Measurements from ENCODE around the gene TESK2. TPM values are rescaled to one million over a fixed set of nuclear protein-coding genes. Genes with fewer than 3 reads are reported as not detected.

TESK2 gene
- total and polyA plus RNA-seq, 2 of the 13 experiments (the other 11 are each of a cell fraction or from before 2014, with no cell fraction given), result 5.5 to 9.6 TPM

DNA sequence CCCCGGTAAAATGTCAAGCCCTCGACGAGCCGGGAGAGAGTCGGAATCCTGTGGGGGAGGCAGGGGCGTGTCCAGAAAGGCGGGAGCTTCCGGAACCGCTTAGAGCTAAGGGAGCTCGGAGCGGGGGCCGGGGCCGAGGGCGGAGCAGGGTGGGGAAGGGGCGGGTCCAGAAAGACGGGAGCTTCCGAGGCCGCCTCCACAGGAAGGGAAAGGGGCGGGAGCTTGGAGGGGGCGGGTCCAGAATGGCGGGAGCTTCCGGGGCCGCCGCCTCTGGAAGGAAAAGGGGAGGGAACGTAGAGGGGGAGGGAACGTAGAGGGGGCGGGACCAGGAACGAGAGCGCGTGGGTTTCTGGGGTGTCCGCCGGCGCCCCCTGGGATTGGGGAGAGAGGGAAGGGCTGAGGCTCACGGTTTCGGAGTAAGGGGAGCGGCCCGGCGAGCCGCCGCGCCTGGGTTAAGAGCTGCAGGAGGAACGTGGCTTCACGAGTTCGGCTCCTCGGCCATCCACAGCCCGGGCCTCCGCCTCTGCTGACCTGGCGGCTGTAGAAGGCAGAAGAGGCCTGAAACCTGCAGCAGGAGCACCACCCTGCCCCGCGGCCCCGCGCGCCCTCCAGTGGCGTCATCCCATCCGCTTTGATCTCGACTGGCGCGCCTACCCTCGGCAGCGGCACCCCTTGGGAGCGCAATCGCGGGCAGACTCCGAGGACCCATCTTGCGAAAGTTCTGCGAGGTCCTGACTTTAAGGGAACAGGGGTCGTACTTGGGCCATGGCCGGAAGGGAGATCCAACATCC is 187.2 kb downstream of the TESK2 start (continued):
- TF ChIP-seq SRSF1 (optimal IDR thresholded peaks at IDR 0.05; ENCODE audit: low read depth, low read length) (peak; percentile 23), ZBTB7B (CRISPR knock-in tag; IDR thresholded peaks at IDR 0.05) (no peak; the same call in 1 of the 2 replicates), ARNTL (CRISPR knock-in tag; IDR thresholded peaks at IDR 0.05) (no peak; the same call in 1 of the 2 replicates), ZSCAN31 (CRISPR knock-in tag; IDR thresholded peaks at IDR 0.05; ENCODE audit: low read depth) (peak; percentile 61), ZSCAN5A (CRISPR knock-in tag; IDR thresholded peaks at IDR 0.05; ENCODE audit: borderline replicate concordance) (peak; percentile 50; the same call in 1 of the 2 replicates), GATAD2A (CRISPR knock-in tag; IDR thresholded peaks at IDR 0.05) (no peak; the same call in 1 of the 2 replicates), DMAP1 (CRISPR knock-in tag; IDR thresholded peaks at IDR 0.05) (peak; percentile 79), SMAD1 (CRISPR knock-in tag; IDR thresholded peaks at IDR 0.05; ENCODE audit: borderline replicate concordance, low read depth) (no peak), ZBTB7A (CRISPR knock-in tag; IDR thresholded peaks at IDR 0.05) (peak; percentile 61; the same call in 1 of the 2 replicates), GZF1 (CRISPR knock-in tag; IDR thresholded peaks at IDR 0.05) (peak; percentile 75; the same call in 1 of the 2 replicates), GTF2F1 (IDR thresholded peaks at IDR 0.05; ENCODE audit: low read length) (no peak), POLR2G (IDR thresholded peaks at IDR 0.05; ENCODE audit: low read depth, low read length) (peak; percentile 83), MYC (CRISPR knock-in tag; IDR thresholded peaks at IDR 0.05; ENCODE audit: borderline replicate concordance) (peak; percentile 92), CCAR2 (optimal IDR thresholded peaks at IDR 0.05; ENCODE audit: low read depth, low read length) (no peak), KDM2A (CRISPR knock-in tag; IDR thresholded peaks at IDR 0.05; ENCODE audit: borderline replicate concordance, low read depth) (peak; percentile 95), KAT2B (IDR thresholded peaks at IDR 0.05; ENCODE audit: borderline replicate concordance, low read depth, low read length) (no peak), ZNF510 (CRISPR knock-in tag; IDR thresholded peaks at IDR 0.05; ENCODE audit: low read depth) (no peak), ATF7 (IDR thresholded peaks at IDR 0.05) (no peak), ATF7 (CRISPR knock-in tag; IDR thresholded peaks at IDR 0.05) (peak; percentile 75), ZNF30 (CRISPR knock-in tag; IDR thresholded peaks at IDR 0.05) (no peak), NR2C2 (CRISPR knock-in tag; IDR thresholded peaks at IDR 0.05; ENCODE audit: borderline replicate concordance) (peak; percentile 46; the same call in 1 of the 2 replicates), EZH2 (conservative IDR thresholded peaks at IDR 0.05; ENCODE audit: low read depth, low read length) (no peak), PAX8 (CRISPR knock-in tag; IDR thresholded peaks at IDR 0.05; ENCODE audit: borderline replicate concordance) (peak; percentile 85; the same call in 1 of the 2 replicates), JDP2 (CRISPR knock-in tag; IDR thresholded peaks at IDR 0.05; ENCODE audit: borderline replicate concordance) (no peak)
- TF ChIP-seq, protein P1, sequence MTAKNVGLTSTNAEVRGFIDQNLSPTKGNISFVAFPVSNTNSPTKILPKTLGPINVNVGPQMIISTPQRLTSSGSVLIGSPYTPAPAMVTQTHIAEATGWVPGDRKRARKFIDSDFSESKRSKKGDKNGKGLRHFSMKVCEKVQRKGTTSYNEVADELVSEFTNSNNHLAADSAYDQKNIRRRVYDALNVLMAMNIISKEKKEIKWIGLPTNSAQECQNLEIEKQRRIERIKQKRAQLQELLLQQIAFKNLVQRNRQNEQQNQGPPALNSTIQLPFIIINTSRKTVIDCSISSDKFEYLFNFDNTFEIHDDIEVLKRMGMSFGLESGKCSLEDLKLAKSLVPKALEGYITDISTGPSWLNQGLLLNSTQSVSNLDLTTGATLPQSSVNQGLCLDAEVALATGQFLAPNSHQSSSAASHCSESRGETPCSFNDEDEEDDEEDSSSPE (CRISPR knock-in tag; IDR thresholded peaks at IDR 0.05), result peak; percentile 76
- TF ChIP-seq, protein P2, sequence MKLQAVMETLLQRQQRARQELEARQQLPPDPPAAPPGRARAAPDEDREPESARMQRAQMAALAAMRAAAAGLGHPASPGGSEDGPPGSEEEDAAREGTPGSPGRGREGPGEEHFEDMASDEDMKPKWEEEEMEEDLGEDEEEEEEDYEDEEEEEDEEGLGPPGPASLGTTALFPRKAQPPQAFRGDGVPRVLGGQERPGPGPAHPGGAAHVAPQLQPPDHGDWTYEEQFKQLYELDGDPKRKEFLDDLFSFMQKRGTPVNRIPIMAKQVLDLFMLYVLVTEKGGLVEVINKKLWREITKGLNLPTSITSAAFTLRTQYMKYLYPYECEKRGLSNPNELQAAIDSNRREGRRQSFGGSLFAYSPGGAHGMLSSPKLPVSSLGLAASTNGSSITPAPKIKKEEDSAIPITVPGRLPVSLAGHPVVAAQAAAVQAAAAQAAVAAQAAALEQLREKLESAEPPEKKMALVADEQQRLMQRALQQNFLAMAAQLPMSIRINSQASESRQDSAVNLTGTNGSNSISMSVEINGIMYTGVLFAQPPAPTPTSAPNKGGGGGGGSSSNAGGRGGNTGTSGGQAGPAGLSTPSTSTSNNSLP (IDR thresholded peaks at IDR 0.05; ENCODE audit: low read depth, low read length), result 0 out of 2 replicates have a peak, but pooled peaks have one; percentile 29
